AG20443 (cell line): ENCODE measurements around the gene DPP6.

Experiments
- DNase-seq: peaks from one replicate; pipeline ENCODE4 v3.0.0; 2012; ENCODE audit warnings: low spot score, mixed read lengths

The DPP6 gene

DNA sequence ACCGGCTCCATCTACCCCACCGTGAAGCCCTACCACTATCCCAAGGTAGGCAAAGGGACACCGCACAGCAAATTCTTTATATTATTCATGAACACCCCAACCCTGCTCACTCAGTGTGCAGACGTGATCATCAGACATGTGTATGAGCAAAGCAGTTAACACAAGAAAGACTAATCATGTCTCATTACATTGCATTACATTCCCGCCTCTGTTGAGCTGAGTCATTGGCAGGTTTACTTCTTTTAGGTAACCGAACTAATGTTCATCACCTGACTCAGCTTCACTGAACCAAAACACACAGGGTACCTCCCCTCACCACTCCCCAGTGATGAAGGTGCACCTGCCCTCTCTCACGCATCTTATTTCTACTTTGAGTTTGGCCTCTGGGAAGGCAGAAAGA is 717.3 kb downstream of the DPP6 start:
- DNase-seq = no peak

DNA sequence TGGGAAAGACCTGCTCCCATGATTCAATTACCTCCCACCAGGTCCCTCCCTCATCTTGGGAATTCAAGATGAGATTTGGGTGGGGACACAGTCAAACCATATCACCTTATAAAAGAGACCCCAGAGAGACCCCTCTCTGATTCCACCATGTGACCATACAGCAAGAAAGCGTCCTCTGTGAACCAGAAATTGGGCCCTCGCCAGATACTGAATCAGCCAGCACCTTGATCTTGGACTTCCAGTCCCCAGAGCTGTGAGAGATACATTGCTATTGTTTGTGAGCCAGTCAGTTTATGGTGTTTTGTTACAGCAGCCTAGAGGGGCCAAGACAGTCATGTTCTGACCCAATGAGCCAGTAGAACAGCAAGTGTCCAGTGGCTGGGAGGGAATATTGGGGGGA is 718.2 kb downstream of the DPP6 start:
- no peak for DNase-seq

DNA sequence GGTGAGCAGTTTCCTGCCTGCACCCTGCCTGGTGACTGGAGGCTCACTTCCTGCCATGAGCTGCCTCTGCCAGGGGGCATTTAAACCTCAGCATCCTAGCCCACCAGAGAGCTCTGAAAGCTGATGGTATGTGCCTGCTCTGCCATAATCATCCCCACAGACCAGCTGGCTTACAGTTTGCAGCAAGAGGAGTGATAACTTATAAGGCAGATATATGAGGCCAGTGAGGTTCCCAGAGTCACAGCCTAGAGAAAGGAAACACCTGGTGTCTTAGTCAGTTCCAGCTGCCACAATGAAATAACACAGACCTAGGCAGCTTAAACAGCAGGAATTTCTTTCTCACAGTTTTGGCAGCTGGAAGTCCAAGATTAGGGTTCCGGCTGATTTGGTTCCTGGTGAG is 718.8 kb downstream of the DPP6 start:
- no peak for DNase-seq

DNA sequence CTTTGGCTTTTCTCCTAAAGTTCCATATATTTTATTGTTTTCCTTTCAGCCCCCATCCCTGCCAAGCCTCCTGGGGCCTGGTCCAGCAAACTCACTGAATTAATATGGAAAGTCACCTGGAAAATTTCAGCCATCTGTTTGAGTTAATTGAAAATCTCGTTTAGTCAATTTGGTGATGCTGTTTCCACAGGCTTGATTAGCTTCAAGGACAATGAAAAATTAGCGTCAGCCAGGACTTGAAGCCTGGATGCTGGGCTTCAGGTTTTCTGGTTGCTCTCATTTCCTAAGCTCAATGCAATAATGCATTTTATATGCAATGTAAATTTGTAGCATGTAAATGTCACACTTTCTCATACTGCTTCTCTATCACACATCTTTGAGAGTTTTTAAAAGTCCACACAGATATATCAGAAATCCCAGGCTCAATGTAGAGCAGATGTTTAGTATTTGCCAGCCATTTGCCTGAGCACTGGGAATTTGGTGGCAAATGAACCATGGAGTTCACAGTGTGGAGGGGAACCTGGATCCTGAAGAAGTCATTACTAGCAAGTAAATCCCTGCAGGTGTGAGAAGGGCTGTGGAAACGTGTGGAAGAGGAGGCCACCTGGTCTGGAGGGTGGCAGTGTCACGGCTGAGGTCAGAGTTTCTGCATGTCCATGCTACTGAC is 722.2 kb downstream of the DPP6 start:
- DNase-seq = no peak

DNA sequence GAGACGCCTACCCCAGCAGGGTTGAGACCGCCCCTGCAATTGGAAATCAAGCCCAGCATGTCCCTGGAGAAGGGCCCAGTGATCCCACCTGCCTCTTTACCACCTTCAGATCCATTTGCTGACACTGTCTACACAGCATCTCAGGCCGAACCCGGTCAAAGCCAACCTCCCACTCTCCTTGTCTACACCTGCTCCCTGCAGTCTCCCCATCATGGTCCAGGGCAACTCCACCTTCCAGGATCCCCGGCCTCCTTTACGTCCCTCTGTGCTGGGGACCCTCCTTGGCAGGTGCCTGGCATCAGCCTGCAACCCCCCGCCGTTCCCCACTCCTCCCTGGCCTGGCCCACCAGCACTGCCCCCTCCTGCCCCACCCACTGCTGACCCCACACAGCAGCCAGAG is 723.5 kb downstream of the DPP6 start:
- no peak for DNase-seq

DNA sequence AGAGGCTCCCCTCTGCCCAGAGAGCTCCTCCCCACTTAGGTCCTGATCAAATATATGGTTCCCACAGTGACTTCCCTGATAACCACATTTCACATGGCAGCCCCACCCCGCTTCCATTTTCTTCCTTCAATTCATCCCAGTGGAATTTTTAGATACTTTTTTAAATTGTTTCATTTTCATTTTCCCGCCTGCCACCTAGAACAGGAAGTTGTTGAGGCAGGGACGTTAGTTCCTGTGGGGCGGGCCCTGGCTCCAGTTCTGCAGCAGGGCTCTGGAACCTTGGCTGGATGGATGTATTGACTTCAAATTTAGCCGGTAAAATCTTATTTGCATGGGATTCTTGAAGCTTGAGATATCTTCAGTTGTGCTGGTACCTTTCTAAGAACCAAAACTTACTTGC is 724.2 kb downstream of the DPP6 start:
- DNase-seq = no peak

DNA sequence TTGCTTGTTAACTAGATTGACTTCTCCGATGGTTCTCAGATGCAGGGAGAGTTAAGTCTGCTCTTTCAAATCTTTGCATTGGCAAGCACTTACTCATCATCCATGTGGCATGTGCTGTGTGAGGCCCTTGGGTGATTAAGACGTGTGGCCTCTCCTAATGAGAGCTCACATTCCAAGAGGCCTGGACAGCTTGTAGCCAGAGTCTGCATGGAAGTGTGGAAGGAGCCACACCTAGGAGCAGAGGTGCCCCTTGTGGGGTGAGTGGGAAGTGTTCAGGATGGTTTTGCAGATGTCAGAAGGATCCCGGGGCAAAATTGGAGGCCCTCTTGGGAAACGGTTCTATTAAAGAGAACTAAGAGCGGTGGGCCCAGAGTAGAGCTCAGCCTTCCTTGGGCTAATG is 724.8 kb downstream of the DPP6 start:
- DNase-seq = peak; percentile 31

DNA sequence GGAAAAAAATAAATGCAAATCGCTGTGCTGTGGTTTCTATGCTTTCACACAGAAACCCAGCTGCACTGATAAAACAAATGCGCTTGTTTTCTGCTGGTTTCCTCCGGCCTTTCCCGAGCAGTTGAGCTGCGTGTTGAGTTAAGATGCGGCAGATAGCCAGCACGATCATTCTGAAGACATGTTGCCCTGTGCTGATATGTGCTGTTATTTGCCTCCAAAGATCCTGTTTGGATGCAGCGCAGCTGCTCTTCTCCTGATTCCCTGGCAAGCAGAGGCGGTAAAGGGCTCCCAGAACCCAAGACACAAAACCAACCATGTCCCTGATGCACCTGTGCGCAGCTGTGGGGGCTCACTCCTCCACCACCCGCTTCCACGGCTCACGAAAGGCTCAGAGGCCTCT is 725.3 kb downstream of the DPP6 start:
- DNase-seq = no peak

DNA sequence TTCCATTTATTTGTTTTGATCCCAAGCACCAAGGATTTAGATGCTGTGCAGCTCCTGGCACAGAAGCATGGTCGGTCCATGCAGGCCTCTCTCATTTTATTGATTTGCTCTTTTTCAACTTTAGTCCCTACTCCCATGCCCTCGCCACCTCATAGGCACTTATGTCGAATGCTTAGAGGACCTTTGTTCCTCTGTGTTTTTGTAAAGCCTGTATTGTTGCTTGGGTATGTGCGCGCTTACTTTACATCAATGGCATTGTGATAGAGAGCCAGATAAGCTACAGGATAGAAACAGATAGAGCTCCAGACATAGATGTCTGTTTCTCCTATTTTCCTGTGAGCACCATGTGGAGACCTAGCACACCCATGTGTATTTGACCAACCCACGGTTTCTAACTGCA is 725.7 kb downstream of the DPP6 start:
- DNase-seq = no peak

DNA sequence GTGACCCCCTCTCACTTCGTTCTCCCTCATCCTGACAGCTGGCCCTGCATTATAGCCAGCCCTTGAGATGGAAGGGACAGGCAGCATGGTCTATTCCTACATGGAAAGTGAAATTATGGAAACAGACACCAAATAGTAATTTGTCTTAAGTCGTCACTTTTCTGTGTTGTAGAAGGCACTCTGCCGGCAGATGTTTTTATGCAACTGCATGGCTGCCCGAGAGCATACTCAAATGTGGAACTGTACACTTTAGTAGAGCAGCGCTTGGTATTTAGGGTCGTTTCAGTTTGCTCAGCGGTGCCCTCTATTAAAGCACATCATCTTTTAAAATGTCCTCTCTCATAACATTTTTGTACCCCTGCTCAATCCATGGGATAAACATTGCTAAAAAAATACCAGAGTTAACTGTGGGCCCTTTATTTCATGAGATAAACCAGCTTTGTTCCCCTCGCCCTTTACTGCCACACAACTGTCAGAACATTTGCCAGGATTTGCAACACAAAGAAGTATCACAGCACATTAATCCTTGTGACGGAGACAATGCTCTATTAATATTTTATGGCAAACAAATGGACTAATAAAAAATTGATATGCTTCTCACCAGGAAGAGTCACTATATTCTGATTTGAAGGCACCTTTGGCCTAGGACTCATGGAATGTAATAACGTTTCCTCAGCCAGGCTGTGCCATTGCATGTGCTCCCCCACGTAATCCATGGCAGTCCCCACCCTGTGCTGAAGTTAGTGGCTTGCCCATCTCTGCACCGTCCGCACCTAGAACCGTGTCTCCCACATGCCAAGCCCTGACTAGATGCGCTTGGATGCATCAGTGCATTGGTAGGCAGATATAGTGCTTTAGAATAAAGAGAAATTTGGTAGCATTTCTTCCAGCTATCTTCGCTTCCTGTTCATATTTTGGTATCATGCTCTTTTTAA is 729.4 kb downstream of the DPP6 start:
- no peak for DNase-seq

DNA sequence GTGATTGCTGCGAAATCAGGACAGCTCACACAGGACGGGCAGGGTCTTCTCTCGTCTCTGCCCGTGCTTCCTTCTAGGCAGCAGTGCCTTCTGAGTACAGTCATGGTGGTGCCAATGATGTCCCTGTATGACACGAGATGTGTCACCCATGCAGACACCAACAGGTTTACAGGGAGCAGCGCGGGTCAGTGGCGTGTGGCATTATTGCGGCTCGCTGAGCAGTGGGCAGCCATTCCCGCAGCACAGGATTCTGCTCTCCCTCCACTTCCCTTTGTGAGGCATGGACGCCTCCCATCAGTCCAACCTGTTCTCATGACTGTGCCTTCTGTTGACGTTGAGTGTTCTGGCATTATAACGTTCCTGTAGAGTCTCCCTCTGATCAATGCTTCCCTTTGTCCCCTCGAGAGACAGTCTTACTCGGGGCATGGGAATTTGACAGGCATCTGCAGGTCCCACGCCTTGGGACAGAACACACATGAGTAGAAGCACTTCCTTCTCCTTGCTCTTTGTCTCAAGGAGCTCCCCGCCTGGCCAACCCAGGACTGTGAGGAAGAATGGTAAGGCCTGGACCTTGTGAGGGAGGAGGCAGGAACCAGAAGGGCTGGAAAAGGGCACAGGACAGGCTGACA is 731.2 kb downstream of the DPP6 start:
- no peak for DNase-seq

DNA sequence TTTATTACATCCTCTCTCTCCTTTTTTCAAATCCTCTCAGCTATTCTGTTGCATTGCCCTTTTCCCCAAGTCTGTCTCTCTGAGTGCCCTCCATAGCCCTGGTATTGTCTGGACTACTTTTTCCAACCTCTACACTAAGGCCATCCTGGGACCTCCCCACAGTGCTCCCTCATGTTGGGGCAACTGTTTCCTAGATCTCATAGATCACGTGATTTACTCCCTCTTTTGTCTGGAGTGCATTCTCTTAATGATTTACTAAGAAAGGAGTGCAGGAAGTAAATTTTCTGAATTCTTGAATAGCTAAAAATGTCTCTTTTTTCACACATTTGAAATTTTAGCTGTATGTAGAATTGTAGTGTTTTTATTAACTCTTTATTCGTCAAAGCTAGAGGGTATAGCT is 733.7 kb downstream of the DPP6 start:
- DNase-seq = no peak

DNA sequence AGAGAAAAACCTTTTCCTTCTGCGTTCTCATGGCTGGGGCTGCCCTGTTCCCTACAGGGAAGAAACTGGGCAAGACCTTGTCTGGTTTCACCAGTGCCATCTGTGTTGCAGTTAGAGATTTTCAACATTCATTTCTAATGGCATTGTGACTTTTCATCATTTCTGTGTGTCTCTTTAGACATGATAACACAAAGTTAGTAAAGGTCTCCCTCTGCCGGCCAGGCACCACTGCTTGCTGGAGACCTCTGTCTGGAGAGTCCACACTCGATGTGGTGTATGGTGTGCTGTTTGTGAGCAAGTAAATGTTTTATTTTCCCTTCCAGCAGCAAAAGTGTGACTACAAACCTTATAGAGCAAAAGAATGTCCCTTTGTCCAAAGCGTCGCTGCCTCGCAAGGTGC is 737.2 kb downstream of the DPP6 start:
- no peak for DNase-seq

DNA sequence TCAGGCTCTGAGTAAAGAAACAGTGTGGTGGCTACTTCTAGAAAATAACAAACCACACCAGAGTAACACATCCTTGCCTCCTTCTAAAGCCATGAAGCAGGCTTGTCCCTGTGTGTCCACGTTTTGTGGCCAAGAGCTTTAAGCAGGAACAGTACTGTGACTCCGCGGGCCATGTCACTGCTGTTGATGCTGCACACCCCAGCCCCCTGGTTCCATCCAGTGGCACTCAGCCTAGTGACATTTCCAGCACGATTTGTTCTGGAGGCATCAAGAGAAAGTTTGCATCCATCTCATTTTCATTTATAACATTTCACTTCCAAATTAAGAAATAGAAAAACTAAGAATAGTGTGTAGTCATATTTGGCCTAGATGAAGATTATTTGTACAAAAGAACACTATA is 739.4 kb downstream of the DPP6 start:
- DNase-seq = no peak

DNA sequence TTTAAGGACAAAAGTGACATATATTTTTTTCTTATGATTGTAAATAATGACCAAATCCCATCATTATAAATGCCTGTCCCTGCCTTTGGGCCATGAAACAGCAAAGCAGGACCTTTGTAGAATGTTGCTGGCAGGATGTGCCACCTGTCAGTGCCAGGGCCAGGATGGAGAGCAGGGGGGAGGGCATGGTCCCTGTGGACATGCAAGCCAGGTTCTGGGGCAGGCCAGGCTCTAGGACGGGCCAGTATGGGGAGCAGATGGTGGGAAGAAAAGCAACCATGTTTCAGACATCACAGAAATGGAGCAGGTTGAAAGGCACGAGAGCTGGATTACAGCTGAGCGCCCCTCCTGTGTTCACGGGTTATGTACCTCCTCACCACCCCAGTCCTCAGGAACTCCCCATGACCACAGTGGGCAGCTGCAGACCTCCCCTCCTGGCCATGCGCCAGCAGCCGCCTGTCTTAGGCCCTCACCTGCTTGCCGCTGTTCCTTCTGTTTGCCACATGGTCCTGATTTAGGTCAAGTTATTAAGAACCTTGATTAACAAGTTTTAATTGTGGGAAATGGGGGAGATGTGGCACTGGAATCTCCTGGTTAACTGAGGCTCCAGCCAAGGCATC is 740.3 kb downstream of the DPP6 start:
- no peak for DNase-seq

DNA sequence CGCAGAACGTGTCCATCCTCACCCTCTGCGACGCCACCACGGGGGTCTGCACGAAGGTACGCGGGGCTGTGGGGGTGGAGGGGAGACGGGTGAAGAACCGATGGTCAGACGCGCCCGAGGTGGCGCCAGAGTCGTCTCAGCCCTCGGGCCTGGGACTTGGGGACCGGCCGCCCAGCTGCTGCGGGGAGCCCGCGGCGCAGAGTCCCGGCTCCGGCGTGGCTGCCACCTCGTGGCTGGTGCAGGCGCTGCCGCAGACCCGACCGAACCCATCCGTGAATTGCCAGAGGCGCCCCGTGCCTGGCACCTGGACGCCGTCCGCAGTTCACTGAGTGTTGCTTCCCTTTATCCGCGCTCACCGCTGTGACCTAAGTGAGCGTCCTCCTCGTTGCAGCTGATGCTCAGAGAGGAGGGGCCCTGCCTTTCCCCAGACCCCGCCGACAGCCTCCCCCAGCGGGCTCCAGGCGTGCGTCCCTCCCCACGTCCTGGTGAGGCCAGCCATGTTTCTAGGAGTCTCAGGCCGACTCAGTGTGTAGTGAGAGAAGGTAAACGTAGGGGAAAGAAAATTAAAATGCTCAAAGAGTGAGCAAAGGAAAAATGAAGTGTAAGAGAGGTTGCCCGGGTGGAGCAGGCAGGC is 742.1 kb downstream of the DPP6 start:
- DNase-seq = no peak

DNA sequence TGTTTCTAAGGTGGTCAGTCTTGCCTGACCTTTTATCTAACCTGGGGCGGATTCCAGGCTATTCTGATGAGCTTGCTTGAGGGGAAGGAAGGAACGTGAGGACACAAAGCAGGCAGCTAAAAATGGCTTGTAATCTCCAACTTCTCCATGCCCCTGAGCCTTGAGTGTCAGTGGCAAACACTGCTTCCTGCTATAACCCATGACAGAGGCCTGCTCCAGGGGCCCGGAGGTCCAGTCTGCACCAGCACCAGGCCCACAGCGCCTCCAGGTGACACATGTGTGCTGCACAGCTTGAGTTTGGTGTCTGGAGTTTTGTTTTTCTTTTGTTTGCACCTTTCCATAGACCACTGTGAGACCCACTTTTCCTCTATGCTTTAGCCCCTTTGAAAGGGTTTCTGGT is 742.8 kb downstream of the DPP6 start:
- DNase-seq = no peak

DNA sequence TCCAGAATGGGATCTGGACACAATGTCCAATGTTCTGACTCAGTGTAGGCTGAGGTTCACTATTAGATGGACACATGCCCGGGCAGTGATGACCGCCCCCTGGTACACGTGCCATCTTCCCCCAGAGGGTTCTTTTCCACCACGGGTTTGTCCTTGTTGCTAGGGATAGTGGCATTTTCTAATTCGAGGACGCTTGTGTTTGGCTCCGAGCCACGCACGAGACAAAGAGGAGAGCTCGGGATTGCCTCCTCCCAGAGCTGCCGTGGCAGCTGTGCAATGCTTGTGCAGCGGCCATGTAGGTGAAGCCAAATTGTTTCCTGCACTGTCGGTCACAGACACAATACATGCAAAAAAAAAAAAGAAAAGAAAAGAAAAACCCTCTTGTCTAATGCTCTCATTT is 743.2 kb downstream of the DPP6 start:
- no peak for DNase-seq

DNA sequence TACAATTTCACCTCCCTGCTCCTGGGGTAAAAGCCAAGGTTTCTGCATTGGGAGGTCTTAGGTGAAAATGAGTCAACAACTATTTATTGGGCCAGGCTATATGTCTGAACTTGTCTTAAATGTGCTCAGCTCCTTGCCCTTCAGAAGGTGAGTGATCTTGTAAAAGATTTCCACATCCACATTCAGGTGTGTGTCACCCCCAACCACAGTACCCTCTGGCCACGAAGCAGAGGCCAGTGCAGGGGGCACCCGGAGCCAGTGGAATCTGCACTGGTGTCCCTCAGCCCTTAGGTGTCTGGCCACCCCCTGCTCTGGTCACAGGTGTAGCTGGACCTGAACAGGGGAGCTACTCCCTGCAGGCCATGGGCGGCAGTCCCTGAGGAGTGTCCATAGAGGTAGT is 752.3 kb downstream of the DPP6 start:
- no peak for DNase-seq

DNA sequence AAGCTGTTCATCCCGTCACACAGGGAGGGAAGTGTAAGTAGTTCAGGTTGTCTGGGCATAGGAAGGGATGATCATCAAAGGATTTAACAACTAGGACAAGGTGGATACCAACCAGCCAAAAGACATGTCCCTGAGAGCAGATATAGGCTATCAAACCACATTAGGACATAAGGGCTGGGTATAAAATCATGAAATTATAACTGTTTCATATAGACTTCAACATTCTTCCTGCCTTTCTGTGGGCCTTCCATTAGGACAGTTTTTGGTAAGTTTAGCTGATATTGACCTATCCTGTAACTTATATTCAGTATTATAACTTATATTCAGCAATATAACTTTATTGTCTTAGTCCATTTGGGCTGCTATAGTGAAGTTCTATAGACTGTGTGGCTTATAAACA is 759.8 kb downstream of the DPP6 start:
- DNase-seq = no peak

DNA sequence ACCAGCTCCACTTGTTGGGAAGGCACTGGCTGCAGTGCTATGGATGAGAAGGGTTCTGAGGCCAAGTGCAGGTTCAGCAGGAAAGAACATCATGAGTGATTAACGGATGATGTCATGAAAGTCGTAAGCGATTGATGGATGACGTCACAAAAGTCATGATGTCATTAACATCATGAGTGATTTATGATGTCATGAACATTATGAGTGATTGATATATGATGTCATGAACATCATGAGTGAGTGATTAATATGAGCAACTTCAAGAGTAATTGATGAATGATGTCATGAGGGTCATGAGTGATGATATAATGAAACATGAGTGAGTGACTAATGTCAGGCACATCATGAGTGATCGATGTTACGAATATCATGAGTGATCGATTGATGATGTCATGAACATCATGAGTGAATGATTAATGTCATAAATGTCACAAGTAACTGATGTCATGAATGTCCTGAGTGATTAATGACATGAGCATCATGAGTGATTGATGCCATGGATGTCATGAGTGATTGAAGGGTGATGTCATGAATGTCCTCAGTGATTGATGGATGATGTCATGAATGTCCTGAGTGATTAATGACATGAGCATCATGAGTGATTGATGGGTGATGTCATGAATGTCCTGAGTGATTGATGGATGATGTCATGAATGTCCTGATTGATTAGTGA is 765.2 kb downstream of the DPP6 start:
- no peak for DNase-seq

DNA sequence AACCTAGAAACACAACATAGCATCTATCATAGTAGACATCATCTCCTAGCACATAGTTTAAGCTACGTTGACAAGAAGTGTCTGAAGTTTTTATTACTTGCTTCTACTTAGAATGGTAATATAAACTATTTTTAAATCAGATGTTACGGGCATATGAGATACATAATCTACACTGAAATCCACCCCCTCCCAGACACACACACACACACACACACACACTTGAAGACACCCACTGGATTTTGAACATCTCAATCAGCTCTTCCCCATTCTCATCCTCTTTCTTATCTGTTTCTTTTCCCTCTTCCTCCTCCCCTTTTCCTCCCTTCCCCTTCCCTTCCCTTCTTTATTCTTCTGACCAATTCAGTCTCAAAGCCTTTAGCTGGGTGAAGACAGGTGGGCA is 774.8 kb downstream of the DPP6 start:
- DNase-seq = no peak
